Left cardiac atrium (tissue), 4 donors: ENCODE results near the gene MYMK. TPM values are rescaled to one million over a fixed set of nuclear protein-coding genes. Genes with fewer than 3 reads are reported as not detected.
A peak's percentile ranks its signal among the peaks of the same experiment; 100 is the strongest.

ENCODE experiments used
- ATAC-seq, 2 donors: fragments of 200-7000 bp; cut with Tn5 transposase; one replicate each; pipeline ENCODE4 v1.9.1; 2020; ENCODE audit warnings: mild to moderate bottlenecking in 2 of 2, moderate library complexity in 2 of 2
- DNase-seq: peaks from one replicate; pipeline ENCODE4 v3.0.0-alpha.2; 2020
- intact Hi-C, 2 donors: fragments of 100-400 bp; cut with DNase I; formaldehyde crosslinking; loops; one replicate each; pipeline versions ENCODE4 v1.14.1 to v1.15.1; 2022 to 2023
- total RNA-seq, 2 donors: library from RNA; stranded (reverse); fragmentation: NEBNext Ultra II Directional; extraction: Animal tissue kit (Norgen Biotek cat#: 25700); gene quantifications; one replicate each; pipeline ENCODE4 v1.2.1, GENCODE V29; 2021
- donor health status: DM: no; HTN: yes; CAD: no.
- donor health status: DM: no; HTN: yes; CAD: no; lungs with severe emphysema.
- donor health status: DM: yes; HTN: yes; CAD: no.
- donor health status: Dilated cardiomyopathy.

The MYMK gene
- total RNA-seq, 2 donors from 2014 or later = not detected

DNA sequence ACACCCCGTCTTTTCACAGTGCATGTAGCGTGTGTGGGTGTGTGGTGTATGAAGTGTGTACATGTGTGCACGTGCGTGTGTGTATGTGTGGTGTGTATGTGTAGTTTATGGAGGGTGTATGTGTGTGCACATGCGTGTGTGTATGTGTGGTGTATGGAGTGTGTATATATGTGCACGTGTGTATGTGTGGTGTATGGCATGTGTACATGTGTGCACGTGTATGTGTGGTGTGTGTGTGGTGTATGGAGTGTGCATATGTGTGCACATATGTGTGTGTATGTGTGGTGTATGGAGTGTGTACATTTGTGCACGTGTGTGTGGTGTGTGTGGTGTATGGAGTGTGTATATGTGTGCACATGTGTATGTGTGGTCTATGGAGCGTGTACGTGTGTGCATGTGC lies 13.2 kb downstream of the MYMK start:
- DNase-seq = no peak
- intact Hi-C loops = no loop called here
- no peak for ATAC-seq

DNA sequence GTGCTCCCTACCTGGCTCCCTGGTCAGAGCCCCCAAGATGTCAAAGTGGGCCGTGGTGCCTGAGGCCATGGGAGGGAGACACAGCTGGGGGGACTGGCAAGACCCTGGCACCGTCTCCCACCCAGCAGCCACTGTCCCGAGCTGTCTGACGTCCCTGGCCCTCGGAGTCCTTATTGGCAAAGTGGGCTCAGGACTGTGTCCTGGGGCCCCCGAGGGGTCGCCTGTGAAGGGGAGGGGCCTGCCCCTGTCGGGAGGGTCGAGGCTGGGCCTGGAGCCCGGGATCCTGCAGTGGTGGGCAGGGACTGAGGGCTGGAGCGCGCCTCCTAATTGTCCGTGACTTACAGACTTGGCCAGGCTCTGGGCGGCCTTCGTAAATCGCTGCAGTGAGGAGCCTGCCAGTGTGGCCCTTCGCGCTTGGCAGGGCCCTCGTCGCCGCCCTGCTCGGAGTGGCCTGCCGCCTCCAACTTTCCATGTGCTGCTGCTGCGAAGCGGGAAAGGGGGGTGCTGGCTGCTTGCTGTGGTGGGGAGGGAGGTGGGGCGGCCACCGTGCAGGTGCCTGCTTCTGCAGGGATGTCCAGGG lies 13.7 kb downstream of the MYMK start:
- DNase-seq (peak; percentile 19), ATAC-seq (no peak)
- intact Hi-C loops = no loop called here

DNA sequence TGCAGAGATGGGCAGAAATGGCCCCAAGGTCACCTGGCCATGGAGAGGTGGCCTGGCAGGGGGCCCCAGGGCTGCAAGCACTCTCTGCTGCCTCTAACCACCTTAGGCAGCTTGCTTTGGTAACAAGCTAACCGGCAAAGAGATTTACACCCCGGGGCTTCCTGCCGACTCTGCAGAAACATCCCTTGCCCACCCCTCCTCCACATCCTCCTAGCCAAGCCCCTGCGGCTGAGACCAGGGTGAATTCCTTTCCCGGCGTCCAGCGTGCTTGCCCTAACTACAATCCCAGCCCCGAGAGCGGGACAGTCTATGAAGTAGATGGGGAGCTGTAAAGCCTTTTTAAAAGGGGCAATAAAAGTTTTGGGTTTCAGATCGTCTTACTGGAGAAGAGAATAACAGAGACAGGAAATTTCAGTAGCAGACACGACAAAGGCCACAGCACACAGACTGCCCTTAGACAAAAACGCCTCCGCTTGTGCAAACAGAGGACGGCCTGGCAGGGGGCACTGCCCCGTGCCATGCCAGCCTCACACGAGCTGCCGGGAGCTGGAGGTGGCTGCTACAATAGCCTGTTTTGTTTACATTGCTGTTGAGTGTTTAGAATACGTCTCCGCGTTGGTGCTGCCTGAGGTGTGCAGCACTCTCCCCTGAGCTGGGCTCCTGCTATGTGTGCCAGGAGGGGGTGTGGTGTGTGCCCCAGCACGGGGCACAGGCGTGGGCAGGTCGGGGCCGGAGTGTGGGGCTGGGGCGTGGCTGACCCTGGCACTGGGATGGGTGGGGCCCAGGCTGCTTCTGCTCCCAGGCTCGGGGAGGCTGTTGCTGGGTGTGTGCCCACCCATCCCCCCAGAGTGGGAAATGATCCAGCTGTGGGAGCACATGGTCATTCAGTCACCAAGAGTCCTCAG lies 15.3 kb downstream of the MYMK start:
- no peak for ATAC-seq
- intact Hi-C loops = no loop called here

DNA sequence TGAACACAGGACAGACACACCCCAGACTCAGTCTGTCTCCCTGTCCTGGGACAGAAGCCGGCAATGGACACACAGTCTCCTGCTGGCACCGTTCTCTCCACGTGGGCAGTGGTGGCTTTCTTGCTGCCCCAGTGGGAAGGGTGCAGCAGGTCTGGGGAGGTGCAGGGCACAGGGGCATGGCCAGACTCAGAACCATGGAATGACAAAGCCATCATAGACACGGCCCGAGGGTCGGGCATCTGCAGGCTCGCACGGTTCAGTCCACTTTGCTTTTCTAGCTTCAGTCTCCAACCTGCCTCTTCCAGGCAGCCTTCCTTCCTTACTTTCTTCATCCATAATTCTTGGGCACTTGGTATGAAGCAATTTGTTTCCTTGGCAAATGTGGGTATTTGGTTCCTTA lies 16.7 kb downstream of the MYMK start:
- ATAC-seq (no peak), DNase-seq (peak; percentile 17)
- intact Hi-C loops = no loop called here

More for the DNA sequence above, 15.3 kb downstream of the MYMK start:
- DNase-seq = peak; percentile 21

DNA sequence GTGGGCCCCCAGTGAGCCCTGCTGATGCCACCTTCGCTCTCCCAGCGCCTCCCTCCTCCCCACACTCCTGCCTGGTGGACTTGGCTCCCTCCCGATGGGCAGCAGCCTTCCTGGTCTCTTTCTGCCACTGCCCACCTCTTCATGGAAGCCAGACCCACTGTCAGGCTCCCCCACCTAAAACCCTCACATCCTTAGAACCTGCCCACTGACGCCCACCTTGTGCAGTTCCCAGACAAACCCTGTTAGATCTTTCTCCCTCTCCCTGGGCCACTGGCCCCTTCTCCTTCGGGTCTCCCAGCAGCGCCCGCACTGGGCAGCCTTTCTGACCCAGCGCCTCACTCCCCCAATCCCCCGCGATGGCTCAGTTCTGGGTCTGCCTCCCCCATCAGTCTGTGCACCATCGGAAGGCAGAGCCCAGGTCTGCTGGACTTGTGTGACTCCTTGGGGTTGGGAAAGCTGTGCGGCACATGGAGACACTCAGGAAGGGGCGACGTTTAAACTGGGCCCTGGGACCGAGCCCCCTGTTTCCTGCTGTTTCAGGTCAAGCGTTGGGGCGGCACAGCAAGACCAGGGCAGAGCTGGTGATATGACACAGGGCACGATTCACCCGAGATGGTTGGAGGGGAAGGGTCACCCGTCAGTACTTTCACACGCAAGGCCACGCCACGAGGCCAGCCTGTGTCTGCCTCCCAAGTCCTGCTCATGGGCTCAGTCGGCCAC lies 17.4 kb downstream of the MYMK start:
- DNase-seq (peak; percentile 17), ATAC-seq (no peak)

DNA sequence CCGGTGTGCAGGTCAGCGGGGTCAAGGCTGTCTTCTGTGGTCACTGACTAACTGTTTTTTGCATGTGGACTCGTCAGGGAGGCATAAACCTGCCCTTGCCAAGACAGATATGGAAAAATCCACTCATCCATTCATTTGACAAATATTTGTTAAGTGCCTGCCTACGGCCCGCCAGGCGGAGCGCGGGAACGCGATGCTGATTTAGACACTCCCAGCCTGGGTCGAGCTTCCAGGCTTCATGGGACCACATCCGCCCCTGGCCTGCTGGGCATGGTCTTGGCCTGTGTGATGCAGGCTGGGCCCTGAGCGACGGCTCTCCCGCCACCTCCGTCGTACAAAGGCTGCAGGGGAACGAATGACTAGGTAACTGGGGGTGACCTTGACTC lies 18.1 kb downstream of the MYMK start:
- intact Hi-C loops = no loop called here
- ATAC-seq (peak; percentile 70 to 74), DNase-seq (peak; percentile 85)

More for the DNA sequence above, 17.4 kb downstream of the MYMK start:
- intact Hi-C loops = no loop called here

DNA sequence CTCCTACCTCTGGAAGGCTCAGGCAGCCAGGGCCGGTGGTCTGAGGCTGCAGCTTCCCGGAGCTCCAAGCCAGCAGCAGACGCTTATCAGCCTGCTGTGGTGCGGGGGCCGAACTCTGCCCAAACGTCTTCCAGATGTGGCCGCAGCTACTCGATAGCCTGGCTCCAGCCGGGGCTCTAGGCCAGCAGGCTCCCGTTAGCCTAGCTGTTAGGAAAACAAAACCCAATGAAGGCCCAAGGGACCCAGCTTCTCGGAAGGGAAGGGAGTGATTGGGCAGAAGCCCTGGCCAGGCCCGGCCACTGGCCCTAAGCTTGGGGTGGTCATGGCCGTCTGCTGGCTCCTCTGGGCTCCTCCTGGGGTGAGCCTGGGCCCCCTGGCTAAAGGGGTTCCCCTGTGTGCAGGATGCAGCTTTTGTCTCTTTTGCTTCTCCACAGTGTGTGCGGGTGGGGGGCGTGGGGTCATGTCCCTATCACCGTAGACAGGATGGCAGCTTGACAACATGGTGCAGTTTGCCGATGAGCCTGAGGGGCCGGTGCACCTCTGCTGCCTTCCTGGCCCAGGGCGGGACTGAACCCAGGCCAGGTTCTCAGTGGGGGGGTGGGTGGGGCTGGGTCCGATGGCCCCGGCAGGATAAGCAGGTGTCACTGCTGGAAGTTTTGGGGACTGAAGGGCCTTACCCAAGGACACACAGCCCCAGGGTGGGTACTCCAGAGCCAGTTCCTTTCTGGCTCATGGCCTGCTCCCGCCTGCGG lies 18.7 kb downstream of the MYMK start:
- ATAC-seq = peak; percentile 77 to 85
- intact Hi-C loops = no loop called here
- DNase-seq = peak; percentile 86

DNA sequence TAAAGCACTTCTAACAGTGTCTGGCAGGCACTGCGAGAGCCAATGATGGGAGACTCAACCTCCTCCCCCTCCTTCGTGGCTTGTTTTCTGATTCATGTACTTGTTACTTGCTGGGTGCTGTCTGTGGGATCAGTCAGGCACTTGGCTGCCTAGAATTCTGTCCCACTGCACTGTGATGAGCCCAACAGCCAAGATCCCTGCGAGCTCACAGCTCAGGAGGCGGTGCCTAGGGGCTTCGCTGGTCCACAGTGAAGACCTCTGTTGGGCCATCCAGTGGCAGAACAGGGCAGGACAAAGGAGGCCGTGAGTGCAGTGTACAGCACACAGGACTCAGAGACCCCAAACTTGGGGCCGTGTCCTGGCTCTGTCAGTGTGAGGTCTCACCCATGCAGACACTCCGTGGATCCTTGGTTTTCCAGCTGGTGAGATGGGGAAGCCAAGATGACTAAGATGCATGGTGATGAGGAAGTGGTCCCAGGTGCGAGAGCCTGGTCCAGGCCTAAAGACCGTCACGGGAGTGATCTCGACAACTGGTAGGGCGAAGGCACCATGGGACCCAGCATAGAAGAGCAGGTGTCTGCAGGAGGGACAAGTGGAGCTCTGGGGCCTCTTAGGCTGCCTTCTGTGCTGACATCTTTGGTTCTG lies 19.5 kb downstream of the MYMK start:
- ATAC-seq = peak in 1 of 2 donors; percentile 52
- intact Hi-C loops = no loop called here
- DNase-seq = no peak

DNA sequence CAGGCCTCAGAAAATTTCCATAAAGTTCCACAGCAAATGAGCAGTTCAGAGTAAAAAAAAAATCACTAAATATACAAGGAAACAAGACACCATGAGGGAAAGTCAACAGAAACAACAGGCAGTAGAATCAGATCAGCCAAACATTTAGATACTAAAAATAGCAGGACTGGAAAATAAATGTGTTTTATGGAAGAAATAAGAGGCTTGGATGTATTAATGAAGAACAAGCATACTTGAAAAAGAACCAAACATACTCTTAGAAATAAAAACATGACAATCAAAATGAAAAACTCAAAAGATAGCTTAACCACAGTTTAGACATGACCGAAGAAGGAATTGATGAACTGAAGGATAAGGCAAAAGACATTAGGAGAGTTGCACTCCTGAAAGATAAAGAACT lies 22.6 kb downstream of the MYMK start:
- no peak for DNase-seq
- no peak for ATAC-seq
- intact Hi-C loops = no loop called here

DNA sequence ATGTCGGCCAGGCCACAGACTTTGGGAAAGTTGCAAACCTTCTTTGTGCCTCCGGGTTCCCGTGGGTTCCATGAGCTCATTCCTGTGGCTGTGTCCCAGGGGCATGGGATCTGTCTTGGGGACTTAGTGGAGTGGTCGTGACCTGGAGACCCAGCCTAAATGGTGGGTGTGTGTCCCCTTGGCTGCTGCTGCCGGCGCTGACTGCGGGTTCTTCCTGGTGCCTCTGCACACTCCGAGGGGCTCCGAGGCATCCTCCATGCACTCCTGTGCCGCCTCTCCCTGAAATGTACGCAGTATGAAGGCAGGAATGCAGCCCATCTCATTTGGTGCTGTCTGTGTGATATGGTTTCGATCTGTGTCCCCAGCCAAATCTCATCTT lies 24.9 kb downstream of the MYMK start:
- intact Hi-C loops = no loop called here
- ATAC-seq (no peak), DNase-seq (no peak)

DNA sequence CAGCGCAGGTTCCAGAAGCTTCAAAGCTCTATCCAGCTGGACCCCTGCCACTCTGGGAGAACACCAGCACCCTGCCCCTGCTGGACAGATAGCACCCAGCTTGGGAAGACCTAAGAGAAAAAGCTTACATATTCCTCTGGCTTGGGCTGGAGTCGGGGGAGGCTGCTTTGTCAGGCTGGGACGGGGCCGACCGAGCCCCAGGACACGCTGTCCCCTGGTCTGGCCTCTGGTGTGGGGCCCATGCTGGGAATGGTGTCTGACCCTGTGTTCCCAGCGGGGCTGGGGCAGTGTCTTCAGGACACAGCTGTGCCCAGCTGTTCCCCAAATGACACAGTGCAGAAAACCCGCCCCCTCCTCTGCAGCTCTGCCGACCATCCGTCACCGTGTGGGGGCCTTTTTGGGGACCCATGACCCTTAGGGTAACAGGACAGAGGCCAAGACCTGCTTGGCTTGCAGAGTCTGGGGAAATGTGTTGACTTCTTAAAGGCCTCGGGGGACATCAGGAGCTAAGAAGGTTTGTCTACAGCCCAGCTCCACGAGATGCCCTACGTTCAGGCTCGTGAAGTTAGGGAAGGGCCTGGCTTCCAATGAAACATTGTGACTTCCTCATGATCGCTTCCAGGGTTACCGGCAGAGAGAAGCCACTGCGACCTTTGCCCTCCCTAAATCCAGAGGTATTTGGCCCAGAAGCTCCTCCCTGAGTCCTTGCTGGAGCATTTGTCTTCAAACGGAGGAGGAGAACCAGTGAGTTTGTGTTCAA lies 25.4 kb downstream of the MYMK start:
- DNase-seq (peak; percentile 47), ATAC-seq (peak; percentile 64 to 67)
- intact Hi-C loops = no loop called here

DNA sequence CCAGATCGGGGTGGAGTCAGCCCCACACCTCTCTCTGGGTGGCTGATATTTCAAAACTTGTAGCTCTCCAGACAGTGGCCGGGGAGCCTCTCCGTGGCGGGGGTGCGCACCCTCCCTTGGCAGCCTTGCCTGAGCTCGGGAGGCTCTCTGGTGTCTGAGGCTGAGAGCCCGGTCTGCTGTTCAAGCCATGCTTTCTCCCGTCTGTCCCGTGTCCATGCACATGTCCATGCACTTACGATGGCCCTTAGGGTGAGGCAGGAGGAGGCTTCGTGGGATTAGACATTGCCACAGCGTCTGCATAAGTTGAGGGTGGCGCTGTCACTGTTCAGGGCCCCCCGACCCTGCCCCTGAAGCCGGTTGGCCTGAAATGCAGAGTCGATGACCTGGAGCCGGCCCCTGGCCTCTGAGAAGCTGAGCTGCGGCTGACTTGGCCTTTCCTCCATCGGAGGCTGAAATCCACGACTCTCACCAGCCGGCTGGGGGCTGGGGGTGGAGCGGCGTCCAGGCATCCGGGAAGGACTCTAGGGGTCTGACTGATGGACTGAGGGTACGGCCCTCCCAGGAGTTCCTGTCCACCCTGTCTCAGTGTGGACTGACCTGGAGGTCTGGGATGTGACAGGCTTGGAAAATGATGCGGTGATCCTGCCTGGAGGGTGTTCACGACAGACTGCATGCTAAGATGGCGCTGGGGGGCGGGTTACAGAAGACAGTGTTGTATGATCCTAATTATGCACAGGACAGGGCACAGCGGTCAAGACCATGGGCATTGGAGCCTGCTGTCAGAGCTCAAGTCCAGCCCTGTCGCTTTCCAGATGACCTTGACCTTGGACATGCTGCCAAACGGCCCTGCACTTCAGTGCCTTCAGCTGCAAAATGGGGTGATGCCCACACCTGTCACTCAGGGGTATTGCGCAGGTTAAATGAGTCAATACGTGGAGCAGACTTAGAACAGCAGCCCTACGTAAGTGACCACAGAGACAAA lies 27.6 kb downstream of the MYMK start:
- ATAC-seq (no peak), DNase-seq (peak; percentile 44)
- intact Hi-C loops = no loop called here

DNA sequence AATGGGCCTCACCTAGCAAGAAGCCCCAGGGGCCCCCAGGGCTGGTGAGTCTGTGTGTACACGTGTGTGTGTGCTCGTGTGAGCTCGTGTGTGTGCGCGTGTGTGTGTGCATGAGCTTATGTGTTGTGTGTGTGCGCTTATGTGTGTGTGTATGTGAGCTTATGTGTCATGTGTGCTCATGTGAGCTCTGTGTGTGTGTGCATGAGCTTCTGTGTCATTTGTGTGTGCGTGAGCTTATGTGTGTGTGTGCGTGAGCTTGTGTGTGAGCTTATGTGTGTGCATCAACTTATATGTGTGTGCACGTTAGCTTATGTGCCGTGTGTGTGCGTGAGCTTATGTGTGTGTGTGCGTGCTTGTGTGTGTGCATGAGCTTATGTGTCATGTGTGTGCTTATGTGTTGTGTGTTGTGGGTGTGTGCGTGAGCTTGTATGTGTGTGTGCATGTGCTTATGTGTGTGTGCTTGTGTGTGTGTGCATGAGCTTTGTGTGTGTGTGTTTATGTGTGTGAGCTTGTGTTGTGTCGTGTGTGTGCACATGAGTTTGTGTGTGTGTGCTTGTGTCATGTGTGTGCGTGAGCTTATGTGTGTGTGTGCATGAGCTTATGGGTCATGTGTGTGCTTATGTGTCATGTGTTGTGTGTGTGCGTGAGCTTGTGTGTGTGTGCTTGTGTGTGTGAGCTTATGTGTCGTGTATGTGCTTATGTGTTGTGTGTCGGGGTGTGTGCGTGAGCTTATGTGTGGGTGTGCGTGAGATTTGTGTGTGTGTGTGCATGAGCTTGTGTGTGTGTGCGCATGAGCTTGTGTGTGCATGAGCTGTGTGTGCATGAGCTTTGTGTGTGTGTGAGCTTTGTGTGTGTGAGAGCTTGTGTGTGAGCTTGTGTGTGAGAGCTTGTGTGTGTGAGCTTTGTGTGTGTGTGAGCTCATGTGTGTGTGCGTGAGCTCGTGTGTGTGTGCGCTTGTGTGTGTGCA lies 29.1 kb downstream of the MYMK start:
- DNase-seq = peak; percentile 23
- intact Hi-C loops = no loop called here
- no peak for ATAC-seq

DNA sequence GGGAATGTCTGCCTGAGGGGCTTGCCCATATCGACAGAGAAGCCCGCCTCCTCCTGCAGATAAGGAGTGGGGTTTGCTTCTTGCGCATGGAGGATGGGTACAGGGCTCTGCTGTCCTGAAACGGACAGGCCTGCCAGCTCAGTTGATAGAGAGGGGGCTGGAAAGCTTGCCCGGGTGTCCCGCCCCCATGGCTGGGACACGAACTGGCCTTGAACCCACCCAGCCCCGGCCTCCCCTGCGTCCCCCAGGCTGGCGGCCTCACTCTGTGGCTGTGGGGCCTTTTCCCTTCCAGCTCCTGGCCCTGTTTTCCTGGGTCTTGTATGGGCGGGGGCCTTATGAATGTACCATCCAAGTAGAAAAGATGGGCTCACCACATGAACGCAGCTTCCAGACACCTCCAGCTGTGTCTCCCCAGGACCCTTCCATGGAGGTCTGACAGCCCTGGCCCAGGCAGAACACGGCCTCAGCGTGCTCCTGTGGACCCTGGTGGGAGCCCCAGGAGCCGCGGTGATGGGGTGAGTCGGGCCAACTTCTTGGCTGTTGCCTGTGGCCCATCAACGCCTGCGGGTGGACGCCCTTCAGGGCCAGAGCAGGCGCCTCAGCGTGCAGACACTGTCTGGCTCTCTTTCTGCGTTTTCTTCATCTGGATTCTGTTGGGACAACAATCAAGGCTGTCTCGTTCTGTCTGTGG lies 30.0 kb downstream of the MYMK start:
- intact Hi-C loops = no loop called here
- DNase-seq = peak; percentile 24

DNA sequence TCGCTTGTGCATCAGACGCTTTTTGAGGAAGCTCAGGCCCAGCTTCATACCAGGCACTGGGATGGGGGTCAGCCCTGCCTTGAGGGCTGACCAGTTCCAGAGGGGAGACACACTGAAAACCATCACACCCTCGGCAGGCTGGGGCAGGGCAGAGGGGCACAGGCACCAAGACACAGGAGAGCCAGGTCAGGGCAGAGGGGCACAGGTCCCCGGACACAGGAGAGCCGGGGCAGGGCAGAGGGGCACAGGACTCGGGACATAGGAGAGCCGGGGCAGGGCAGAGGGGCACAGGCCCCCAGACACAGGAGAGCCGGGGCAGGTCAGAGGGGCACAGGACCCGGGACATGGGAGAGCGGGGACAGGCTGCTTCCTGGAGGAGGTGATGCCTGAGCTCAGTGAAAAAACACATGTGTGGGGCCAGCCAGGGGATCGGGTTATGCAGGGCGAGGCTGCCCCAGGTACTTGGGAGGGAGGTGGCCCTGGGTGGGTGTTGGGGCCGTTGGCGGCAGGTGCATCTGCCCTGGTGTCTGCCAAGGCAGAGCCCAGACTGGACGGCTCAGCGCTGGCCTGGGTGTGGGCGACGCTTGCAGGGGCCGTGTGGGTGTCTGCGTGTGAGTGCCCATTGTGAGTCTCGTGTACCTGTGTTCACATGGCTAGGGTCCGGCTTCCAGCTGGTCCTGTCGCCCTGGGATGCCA lies 30.8 kb downstream of the MYMK start:
- DNase-seq = peak; percentile 18
- intact Hi-C loops = no loop called here
- no peak for ATAC-seq

More for the DNA sequence above, 30.0 kb downstream of the MYMK start:
- ATAC-seq = peak; percentile 35 to 37
